ENCODE results near the gene RNF220. TPM values are rescaled to one million over a fixed set of nuclear protein-coding genes. Genes with fewer than 3 reads are reported as not detected.

RNF220 gene
- total RNA-seq, 1 experiment from 2014 or later: 92.4 TPM

DNA sequence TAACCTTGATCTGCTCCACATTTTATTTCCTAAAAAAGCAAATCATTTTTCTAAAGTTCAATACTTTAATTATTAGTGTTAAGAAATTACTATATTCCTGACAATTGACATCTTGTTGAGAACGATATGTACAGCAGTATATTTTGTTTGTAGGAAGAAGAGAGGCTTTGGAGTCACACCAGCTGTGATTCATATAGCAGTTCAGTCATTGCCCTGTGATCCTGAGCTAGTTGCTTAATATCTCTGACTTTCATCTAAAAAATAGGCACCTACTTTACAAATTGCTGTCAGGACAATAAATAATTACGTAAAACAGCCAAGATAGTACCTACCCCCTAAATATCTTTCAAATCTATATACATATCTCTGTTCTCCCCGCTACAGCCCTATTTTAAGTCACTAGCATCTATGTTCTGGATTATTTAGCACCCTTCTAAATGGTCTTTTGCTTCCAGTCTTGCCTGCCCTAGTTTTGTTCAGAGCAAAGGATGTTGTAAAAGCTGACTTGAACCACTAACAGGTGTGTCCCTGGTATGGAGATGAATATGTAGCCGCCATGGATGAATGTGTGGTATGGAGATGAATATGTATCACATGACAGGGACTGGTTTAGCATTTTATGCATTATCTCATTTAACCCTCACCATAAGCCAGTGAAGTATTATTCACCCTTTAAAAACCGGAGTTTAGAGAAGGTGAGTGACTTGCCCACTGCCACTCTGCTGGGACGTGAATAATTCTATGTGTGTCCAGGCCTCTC, 42.2 kb downstream of the RNF220 start:
- no TSS peak for BruUV-seq (replicated peaks)
- Mint-ChIP-seq H3K4me1 (ENCODE audit: low read depth, unreplicated experiment) (no peaks in the 10 kb centered on the region), H3K4me3 (ENCODE audit: unreplicated experiment) (no peak overlapping the region), H3K27ac (ENCODE audit: unreplicated experiment) (no peak overlapping the region), H3K27me3 (ENCODE audit: insufficient read depth, unreplicated experiment) (peaks cover 13% of the 10 kb centered on the region), H3K9me3 (ENCODE audit: unreplicated experiment) (no peaks in the 10 kb centered on the region), H3K36me3 (ENCODE audit: insufficient read depth, unreplicated experiment) (no peaks in the 10 kb centered on the region)
- Histone ChIP-seq H3K27me3 (replicated peaks; ENCODE audit: control insufficient read depth, insufficient read depth, low read length) (no peaks in the 10 kb centered on the region), H3K9me3 (no peaks in the 10 kb centered on the region), H3K4me1 (no peaks in the 10 kb centered on the region), H3K4me3 (ENCODE audit: low read depth, low read length) (no peak overlapping the region), H3K36me3 (ENCODE audit: control insufficient read depth, insufficient read depth, low read length) (no peaks in the 10 kb centered on the region)
- intact Hi-C loops (cut with micrococcal nuclease; ENCODE audit: unreplicated experiment): no loop called here
- POLR2A ChIA-PET: no interaction called here
- TF ChIP-seq, protein P1, sequence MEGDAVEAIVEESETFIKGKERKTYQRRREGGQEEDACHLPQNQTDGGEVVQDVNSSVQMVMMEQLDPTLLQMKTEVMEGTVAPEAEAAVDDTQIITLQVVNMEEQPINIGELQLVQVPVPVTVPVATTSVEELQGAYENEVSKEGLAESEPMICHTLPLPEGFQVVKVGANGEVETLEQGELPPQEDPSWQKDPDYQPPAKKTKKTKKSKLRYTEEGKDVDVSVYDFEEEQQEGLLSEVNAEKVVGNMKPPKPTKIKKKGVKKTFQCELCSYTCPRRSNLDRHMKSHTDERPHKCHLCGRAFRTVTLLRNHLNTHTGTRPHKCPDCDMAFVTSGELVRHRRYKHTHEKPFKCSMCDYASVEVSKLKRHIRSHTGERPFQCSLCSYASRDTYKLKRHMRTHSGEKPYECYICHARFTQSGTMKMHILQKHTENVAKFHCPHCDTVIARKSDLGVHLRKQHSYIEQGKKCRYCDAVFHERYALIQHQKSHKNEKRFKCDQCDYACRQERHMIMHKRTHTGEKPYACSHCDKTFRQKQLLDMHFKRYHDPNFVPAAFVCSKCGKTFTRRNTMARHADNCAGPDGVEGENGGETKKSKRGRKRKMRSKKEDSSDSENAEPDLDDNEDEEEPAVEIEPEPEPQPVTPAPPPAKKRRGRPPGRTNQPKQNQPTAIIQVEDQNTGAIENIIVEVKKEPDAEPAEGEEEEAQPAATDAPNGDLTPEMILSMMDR (IDR thresholded peaks at IDR 0.05; ENCODE audit: insufficient read depth in 1 of 2, low read depth in 1 of 2, low read length in 1 of 2, severe bottlenecking in 1 of 2, unreplicated experiment in 1 of 2): no peak
- no peak for DNase-seq
- CTCF ChIA-PET: no interaction called here

DNA sequence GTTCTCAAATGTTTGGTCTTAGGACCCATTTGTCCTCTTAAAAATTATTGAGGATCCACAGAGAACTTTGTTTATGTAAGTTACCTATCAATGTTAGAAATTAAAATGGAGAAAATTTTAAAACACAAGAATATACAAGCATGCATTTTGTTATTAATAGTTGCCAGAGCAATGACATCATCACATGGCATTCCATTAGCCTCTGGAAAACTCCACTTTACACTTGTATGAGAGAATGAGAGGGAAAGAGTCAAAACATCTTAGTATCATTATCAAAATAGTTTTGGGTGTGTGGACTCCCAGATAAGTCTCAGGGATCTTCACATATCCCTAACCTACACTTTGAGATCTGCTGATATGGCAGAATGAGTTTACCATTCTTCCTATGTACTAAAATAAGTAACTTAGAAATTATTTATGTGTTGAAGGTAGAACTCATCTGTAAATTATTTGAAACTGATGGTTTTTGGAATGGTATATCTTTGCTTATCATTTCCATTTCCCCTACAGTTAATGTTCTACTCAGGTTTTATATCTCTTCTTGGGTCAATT, 48.8 kb downstream of the RNF220 start:
- Mint-ChIP-seq H3K4me1 (ENCODE audit: low read depth, unreplicated experiment) (no peaks in the 10 kb centered on the region), H3K4me3 (ENCODE audit: unreplicated experiment) (no peak overlapping the region), H3K9me3 (ENCODE audit: unreplicated experiment) (peaks cover 10% of the 10 kb centered on the region), H3K36me3 (ENCODE audit: insufficient read depth, unreplicated experiment) (no peaks in the 10 kb centered on the region), H3K27me3 (ENCODE audit: insufficient read depth, unreplicated experiment) (peaks cover 21% of the 10 kb centered on the region), H3K27ac (ENCODE audit: unreplicated experiment) (no peak overlapping the region)
- no peaks in the 10 kb centered on the region for H3K36me3 ChIP-seq (ENCODE audit: control insufficient read depth, insufficient read depth, low read length)
- no peak for DNase-seq
- TF ChIP-seq, protein P1 (IDR thresholded peaks at IDR 0.05; ENCODE audit: insufficient read depth in 1 of 2, low read depth in 1 of 2, low read length in 1 of 2, severe bottlenecking in 1 of 2, unreplicated experiment in 1 of 2): no peak
- intact Hi-C loops (cut with micrococcal nuclease; ENCODE audit: unreplicated experiment): no loop called here
- no peaks in the 10 kb centered on the region for H3K4me1 ChIP-seq
- H3K27me3 ChIP-seq (replicated peaks; ENCODE audit: control insufficient read depth, insufficient read depth, low read length): no peaks in the 10 kb centered on the region
- H3K4me3 ChIP-seq (ENCODE audit: low read depth, low read length): no peak overlapping the region
- CTCF ChIA-PET: no interaction called here
- no TSS peak for BruUV-seq (replicated peaks)
- POLR2A ChIA-PET: no interaction called here
- 0 out of 2 replicates have a peak, but pooled peaks cover 4% of the 10 kb centered on the region for H3K9me3 ChIP-seq

DNA sequence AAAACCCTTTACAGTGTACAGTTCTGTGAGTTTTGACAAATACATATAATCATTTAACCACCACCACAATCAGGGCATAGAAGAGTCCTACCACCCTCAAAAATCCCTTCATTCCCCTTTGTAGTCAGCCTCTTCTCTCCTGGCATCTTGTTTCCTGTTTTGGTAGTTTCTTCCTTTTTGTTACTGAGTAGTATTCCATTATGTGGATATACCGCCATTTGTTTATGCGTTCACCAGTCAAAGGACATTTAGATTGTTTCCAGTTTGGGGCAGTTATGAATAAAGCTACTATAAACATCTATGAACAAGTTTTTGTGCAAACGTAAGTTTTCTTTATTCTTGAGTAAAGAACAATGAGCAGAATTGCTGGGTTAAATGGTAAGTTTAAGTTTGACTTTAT, 49.6 kb downstream of the RNF220 start:
- no peak overlapping the region for H3K4me3 ChIP-seq (ENCODE audit: low read depth, low read length)
- no peak for DNase-seq
- BruUV-seq (replicated peaks): no TSS peak
- H3K4me1 Mint-ChIP-seq (ENCODE audit: low read depth, unreplicated experiment): no peaks in the 10 kb centered on the region
- H3K27ac Mint-ChIP-seq (ENCODE audit: unreplicated experiment): no peak overlapping the region
- no peaks in the 10 kb centered on the region for H3K4me1 ChIP-seq
- H3K9me3 ChIP-seq: 0 out of 2 replicates have a peak, but pooled peaks cover 4% of the 10 kb centered on the region
- H3K36me3 Mint-ChIP-seq (ENCODE audit: insufficient read depth, unreplicated experiment): no peaks in the 10 kb centered on the region
- peaks cover 28% of the 10 kb centered on the region for H3K27me3 Mint-ChIP-seq (ENCODE audit: insufficient read depth, unreplicated experiment)
- CTCF ChIA-PET: no interaction called here
- POLR2A ChIA-PET: no interaction called here
- no peak overlapping the region for H3K4me3 Mint-ChIP-seq (ENCODE audit: unreplicated experiment)
- peaks cover 10% of the 10 kb centered on the region for H3K9me3 Mint-ChIP-seq (ENCODE audit: unreplicated experiment)
- no peaks in the 10 kb centered on the region for H3K36me3 ChIP-seq (ENCODE audit: control insufficient read depth, insufficient read depth, low read length)
- intact Hi-C loops (cut with micrococcal nuclease; ENCODE audit: unreplicated experiment): no loop called here
- TF ChIP-seq, protein P1 (IDR thresholded peaks at IDR 0.05; ENCODE audit: insufficient read depth in 1 of 2, low read depth in 1 of 2, low read length in 1 of 2, severe bottlenecking in 1 of 2, unreplicated experiment in 1 of 2): no peak
- H3K27me3 ChIP-seq (replicated peaks; ENCODE audit: control insufficient read depth, insufficient read depth, low read length): no peaks in the 10 kb centered on the region

Data from Caco-2 (cell line).